HS-27A (cell line): Measurements from ENCODE around the gene RAPGEFL1.
"Not testable (repeated sequence)": the region's sequence is repeated elsewhere in the genome, so short reads cannot be mapped to it uniquely, and the experiment has no call there.

Source experiments
- DNase-seq: peaks from one replicate; pipeline ENCODE4 v3.0.0-alpha.2; 2012; ENCODE audit warnings: low read depth, missing footprints

RAPGEFL1 gene

GRCh38 chr17:40177275-40177874 lies at the start of gene RAPGEFL1:
RAPGEFL1 (plus strand) TSS chr17:40177470; CDS start chr17:40177862, 392 bp downstream.
- DNase-seq = no peak

GRCh38 chr17:40129498-40129897 lies 47.8 kb upstream of the RAPGEFL1 start:
- no peak for DNase-seq

- DNase-seq = no peak
These were observed 46.8 kb upstream of the RAPGEFL1 start for GRCh38 chr17:40130352-40131042.

- no peak for DNase-seq
These were observed 43.1 kb upstream of the RAPGEFL1 start for GRCh38 chr17:40134184-40134583.

- DNase-seq = no peak
These were observed 41.5 kb upstream of the RAPGEFL1 start for GRCh38 chr17:40135817-40136216.

- no peak for DNase-seq
These were observed 37.7 kb upstream of the RAPGEFL1 start for GRCh38 chr17:40139566-40140058.

- not testable (repeated sequence) for DNase-seq
These were observed 34.1 kb upstream of the RAPGEFL1 start for GRCh38 chr17:40143166-40143565.

GRCh38 chr17:40145476-40145875 lies 31.8 kb upstream of the RAPGEFL1 start:
- no peak for DNase-seq

- no peak for DNase-seq
These were observed 28.7 kb upstream of the RAPGEFL1 start for GRCh38 chr17:40148527-40148926.

GRCh38 chr17:40150276-40150675 lies 27.0 kb upstream of the RAPGEFL1 start:
- DNase-seq = no peak

GRCh38 chr17:40151414-40151963 lies 25.8 kb upstream of the RAPGEFL1 start:
- DNase-seq = no peak

- DNase-seq = no peak
These were observed 23.6 kb upstream of the RAPGEFL1 start for GRCh38 chr17:40153603-40154236.

- no peak for DNase-seq
These were observed 19.3 kb upstream of the RAPGEFL1 start for GRCh38 chr17:40157973-40158372.

GRCh38 chr17:40158438-40159013 lies 18.7 kb upstream of the RAPGEFL1 start:
- DNase-seq = no peak

GRCh38 chr17:40159456-40159855 lies 17.8 kb upstream of the RAPGEFL1 start:
- no peak for DNase-seq

GRCh38 chr17:40167685-40168261 lies 9.5 kb upstream of the RAPGEFL1 start:
- no peak for DNase-seq

- peak; percentile 29 for DNase-seq
These were observed 8.9 kb upstream of the RAPGEFL1 start for GRCh38 chr17:40168262-40168832.

GRCh38 chr17:40170325-40170724 lies 6.9 kb upstream of the RAPGEFL1 start:
- DNase-seq = no peak

GRCh38 chr17:40171750-40172149 lies 5.5 kb upstream of the RAPGEFL1 start:
- no peak for DNase-seq

GRCh38 chr17:40173091-40173777 lies 4.0 kb upstream of the RAPGEFL1 start:
- no peak for DNase-seq

- DNase-seq = no peak
These were observed 3.5 kb upstream of the RAPGEFL1 start for GRCh38 chr17:40173778-40174135.
